Neutrophil (primary cell): ENCODE measurements around the gene CRISP1.

ENCODE experiments used
- H3K27ac ChIP-seq: fragments of 200-600 bp; sonication (generic); 2 replicates; pipeline ENCODE4 v1.5.1; 2016; ENCODE audit warnings: mild to moderate bottlenecking, moderate library complexity
- H3K27me3 ChIP-seq: fragments of 200-600 bp; sonication (generic); 2 replicates; pipeline ENCODE4 v1.6.0; 2016; ENCODE audit warnings: mild to moderate bottlenecking
- H3K36me3 ChIP-seq: fragments of 200-600 bp; sonication (generic); 2 replicates; pipeline ENCODE4 v1.5.1; 2017
- H3K4me1 ChIP-seq, 2 experiments: fragments of 200-600 bp in 1 of 2; sonication (generic) in 1 of 2; 1 replicate in 1 of 2; 2 replicates in 1 of 2; pipeline versions ENCODE4 v1.5.1 to v1.6.1; 2013 to 2016; ENCODE audit warnings: low read depth in 1 of 2, low read length in 1 of 2, mild to moderate bottlenecking in 1 of 2, moderate library complexity in 1 of 2; ENCODE audit not compliant: control insufficient read depth in 1 of 2, insufficient read depth in 1 of 2
- H3K4me3 ChIP-seq, 2 experiments: fragments of 200-600 bp in 1 of 2; sonication (generic) in 1 of 2; 1 replicate in 1 of 2; 2 replicates in 1 of 2; pipeline ENCODE4 v1.5.1; 2013 to 2016; ENCODE audit warnings: low read depth in 1 of 2, low read length in 1 of 2, mild to moderate bottlenecking in 1 of 2, moderate library complexity in 1 of 2
- H3K9me3 ChIP-seq: fragments of 200-600 bp; sonication (generic); 2 replicates; pipeline ENCODE4 v1.5.1; 2016
- TF ChIP-seq, protein P1 (sequence below): fragments of 200-600 bp; sonication (generic); IDR thresholded peaks from 2 replicates; pipeline ENCODE4 v1.5.1; 2016; ENCODE audit warnings: antibody characterized with exemption

Gene CRISP1

DNA sequence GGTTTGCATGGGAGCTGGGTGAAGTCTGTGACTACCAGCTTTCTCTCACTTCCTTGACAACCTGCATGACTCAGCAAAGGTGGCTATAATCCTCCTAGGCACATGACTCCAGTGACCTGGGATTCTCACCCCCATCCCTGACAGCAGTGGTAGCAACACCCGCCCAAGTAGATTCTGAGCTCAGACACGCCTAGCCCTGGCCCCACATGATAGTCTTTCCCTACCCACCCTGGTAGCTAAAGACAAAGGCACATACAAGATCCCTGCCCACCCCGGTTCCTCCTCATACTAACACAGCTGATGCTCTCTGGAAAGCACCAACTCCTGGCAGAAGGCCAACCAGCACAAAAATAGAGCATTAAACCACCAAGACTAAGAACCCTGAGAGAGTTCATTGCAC is 25.9 kb upstream of the CRISP1 start:
- Histone ChIP-seq H3K36me3 (no peaks in the 10 kb centered on the region), H3K9me3 (no peaks in the 10 kb centered on the region), H3K4me1 (no peaks in the 10 kb centered on the region), H3K27ac (no peak overlapping the region), H3K4me3 (no peak overlapping the region), H3K27me3 (no peaks in the 10 kb centered on the region)
- TF ChIP-seq, protein P1, sequence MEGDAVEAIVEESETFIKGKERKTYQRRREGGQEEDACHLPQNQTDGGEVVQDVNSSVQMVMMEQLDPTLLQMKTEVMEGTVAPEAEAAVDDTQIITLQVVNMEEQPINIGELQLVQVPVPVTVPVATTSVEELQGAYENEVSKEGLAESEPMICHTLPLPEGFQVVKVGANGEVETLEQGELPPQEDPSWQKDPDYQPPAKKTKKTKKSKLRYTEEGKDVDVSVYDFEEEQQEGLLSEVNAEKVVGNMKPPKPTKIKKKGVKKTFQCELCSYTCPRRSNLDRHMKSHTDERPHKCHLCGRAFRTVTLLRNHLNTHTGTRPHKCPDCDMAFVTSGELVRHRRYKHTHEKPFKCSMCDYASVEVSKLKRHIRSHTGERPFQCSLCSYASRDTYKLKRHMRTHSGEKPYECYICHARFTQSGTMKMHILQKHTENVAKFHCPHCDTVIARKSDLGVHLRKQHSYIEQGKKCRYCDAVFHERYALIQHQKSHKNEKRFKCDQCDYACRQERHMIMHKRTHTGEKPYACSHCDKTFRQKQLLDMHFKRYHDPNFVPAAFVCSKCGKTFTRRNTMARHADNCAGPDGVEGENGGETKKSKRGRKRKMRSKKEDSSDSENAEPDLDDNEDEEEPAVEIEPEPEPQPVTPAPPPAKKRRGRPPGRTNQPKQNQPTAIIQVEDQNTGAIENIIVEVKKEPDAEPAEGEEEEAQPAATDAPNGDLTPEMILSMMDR = no peak

DNA sequence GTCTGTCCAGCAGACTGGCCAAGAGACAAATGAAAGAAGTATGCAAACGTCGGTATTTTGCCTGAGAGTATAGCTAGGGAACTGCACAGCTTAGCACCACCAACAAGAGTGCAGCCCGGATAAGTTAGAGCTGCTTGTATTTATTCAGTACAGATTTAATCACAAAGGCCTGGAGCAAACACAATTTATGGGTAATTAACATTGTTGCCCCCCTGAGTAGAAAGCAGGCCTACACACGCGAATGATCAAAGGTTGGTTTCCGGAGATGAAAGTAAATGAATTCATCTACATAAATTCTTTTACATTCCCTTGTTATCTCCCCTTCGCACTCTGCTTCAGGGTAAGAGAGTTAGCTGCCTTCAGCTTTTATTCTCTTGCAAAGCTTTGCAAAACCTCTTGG is 24.7 kb upstream of the CRISP1 start:
- TF ChIP-seq, protein P1 = no peak
- Histone ChIP-seq H3K27me3 (no peaks in the 10 kb centered on the region), H3K4me1 (no peaks in the 10 kb centered on the region), H3K27ac (no peak overlapping the region), H3K9me3 (no peaks in the 10 kb centered on the region), H3K4me3 (no peak overlapping the region), H3K36me3 (no peaks in the 10 kb centered on the region)

DNA sequence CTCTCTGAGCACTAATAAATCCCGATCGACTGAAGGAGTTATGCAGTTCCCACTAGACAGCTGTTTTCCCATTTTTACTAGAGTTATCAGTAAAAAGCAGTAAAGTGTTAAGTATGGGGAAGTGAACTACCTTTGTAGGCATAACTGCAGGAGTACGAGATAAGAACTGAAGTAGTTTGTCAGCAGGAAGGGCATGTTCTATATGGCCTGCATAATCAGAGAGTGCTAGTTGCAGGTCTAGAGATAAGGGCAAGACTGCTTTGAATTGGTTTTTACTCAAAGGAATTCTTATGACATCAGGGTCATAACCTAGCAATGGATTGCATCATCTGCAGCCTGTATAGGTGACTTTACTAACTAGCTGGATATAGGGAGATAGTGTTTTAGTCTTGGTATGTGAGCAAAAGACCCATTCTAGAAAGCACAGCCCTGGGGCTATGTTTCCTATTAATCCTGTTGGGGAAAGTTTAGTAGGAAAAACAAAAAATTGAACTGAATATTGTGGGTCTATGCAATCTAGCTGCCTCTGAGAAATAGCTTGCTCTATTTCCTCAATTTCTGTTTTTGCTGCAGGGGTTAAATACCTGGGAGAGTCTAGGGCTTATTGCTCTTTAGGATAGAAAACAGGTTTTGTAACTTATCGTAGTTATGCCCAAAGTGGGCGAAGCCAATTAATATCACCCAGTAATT is 22.6 kb upstream of the CRISP1 start:
- TF ChIP-seq, protein P1 = no peak
- no peaks in the 10 kb centered on the region for H3K4me1 ChIP-seq

DNA sequence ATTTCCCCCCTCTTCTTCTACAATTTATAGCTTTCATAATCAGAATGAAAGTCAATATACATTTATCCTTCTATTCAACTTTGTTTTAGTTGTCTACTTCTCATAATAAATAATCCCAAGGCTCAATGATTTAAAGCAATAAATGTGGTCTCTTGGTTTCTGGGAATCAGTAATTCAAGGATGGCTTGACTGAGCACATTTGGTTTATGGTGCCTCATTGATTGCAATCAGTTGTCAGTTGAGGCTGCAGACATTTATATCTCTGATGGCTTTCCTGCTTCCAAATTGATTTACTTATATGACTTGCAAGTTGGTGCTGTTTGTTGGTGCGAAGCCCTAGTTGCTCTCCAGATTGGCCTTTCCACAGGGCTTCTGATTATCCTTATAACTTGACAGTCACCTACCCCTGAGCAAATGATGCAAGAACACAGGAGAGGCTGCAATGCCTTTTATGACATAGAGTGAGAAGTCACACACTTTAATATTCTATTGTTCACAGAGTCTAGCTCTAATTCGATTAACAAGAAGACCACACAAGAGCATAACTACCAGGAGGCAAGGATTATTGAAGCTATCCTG is 2.7 kb upstream of the CRISP1 start:
- H3K36me3 ChIP-seq = no peaks in the 10 kb centered on the region

More for the DNA sequence above, 22.6 kb upstream of the CRISP1 start:
- Histone ChIP-seq H3K9me3 (no peaks in the 10 kb centered on the region), H3K27ac (no peak overlapping the region), H3K36me3 (no peaks in the 10 kb centered on the region), H3K4me3 (no peak overlapping the region), H3K27me3 (no peaks in the 10 kb centered on the region)

DNA sequence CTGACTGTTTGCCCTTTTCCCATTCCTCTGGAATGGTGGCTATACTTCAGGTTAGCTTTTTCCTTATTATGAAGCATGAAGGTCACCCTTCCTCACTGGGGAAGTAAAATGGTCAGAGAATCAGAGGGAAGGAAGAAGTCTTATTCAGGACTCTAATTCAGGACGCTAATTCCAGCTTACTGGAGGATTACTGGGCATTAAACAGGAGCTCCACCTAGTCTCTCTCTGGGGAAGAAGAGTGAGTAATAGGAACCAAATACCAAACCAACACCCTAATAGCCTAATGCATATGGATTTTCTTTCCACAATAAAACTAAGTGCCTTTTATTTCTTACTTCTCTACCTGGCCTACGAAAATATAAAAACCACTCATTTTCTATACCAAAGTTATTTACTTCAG is 10.1 kb downstream of the CRISP1 start:
- Histone ChIP-seq H3K4me3 (no peak overlapping the region), H3K9me3 (no peaks in the 10 kb centered on the region), H3K27ac (no peak overlapping the region), H3K36me3 (no peaks in the 10 kb centered on the region), H3K4me1 (no peaks in the 10 kb centered on the region), H3K27me3 (peaks cover 4% of the 10 kb centered on the region)
- TF ChIP-seq, protein P1 = no peak

More for the DNA sequence above, 2.7 kb upstream of the CRISP1 start:
- no peaks in the 10 kb centered on the region for H3K4me1 ChIP-seq
- H3K27ac ChIP-seq = no peak overlapping the region
- no peaks in the 10 kb centered on the region for H3K9me3 ChIP-seq
- TF ChIP-seq, protein P1 = no peak
- H3K27me3 ChIP-seq = no peaks in the 10 kb centered on the region
- no peak overlapping the region for H3K4me3 ChIP-seq
